Cardiac muscle cell (in vitro differentiated cells and primary cell): ENCODE data around the gene C8B. TPM values are rescaled to one million over a fixed set of nuclear protein-coding genes. Genes with fewer than 3 reads are reported as not detected.

ENCODE experiments used
- DNase-seq, 2 donors: peaks; one replicate each; pipeline versions ENCODE4 v3.0.0 to v3.0.0-alpha.2; 2010 to 2017; ENCODE audit warnings: low read depth in 1 of 2, low spot score in 1 of 2
- H3K27ac ChIP-seq: fragments of 200-600 bp; sonication (generic); 2 replicates; pipeline ENCODE4 v1.5.1; 2016
- H3K27me3 ChIP-seq: fragments of 200-600 bp; sonication (generic); 2 replicates; pipeline ENCODE4 v1.6.0; 2016; ENCODE audit warnings: control low read depth
- H3K36me3 ChIP-seq: fragments of 200-600 bp; sonication (generic); 2 replicates; pipeline ENCODE4 v1.5.1; 2016; ENCODE audit warnings: control low read depth
- H3K4me1 ChIP-seq: fragments of 200-600 bp; sonication (generic); 2 replicates; pipeline ENCODE4 v1.8.1; 2017; ENCODE audit warnings: low read depth, mild to moderate bottlenecking, mixed run types
- H3K4me3 ChIP-seq: fragments of 200-600 bp; sonication (generic); 2 replicates; pipeline ENCODE4 v1.5.1; 2016; ENCODE audit warnings: mild to moderate bottlenecking
- H3K9me3 ChIP-seq: fragments of 200-600 bp; sonication (generic); 2 replicates; pipeline ENCODE4 v1.5.1; 2017; ENCODE audit warnings: low read depth, mild to moderate bottlenecking, control low read depth
- polyA plus RNA-seq: library from polyadenylated mRNA; unstranded; fragments of >200 nt; fragmentation: Nextera tagmentation; extraction: Ambion mirVana; gene quantifications from 2 replicates; pipeline ENCODE4 v1.2.1, GENCODE V29; 2016
- total RNA-seq: library from RNA; depleted of rRNA; stranded (reverse); fragments of >200 nt; gene quantifications from 2 replicates; pipeline ENCODE4 v1.2.3, GENCODE V29; 2016
- TF ChIP-seq, protein P1 (sequence below): IDR thresholded peaks from 2 replicates; pipeline ENCODE4 v1.5.1; 2012; ENCODE audit warnings: low read depth, mild to moderate bottlenecking, low read length

Gene C8B
- total and polyA plus RNA-seq, 2 experiments from 2014 or later = not detected

DNA sequence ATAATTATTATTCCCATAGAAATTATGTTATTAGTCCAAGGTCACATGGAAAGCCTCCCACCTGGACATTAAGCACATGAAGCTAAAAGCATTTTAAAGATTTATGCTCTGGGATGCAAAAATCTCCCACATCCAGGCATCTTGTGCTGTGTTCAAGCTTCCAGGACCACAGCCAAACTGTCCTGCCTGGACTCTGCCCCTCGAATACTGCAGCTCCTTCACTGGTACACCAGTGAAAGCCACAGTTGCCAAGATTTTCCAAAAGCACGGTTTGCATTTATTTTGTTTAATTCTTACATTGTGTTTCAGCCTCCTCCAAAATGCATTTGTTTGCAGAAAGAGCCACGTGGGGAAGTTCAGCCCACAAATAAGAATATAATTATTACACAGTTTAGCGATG, 38.6 kb downstream of the C8B start:
- Histone ChIP-seq H3K36me3 (no peaks in the 10 kb centered on the region), H3K9me3 (no peaks in the 10 kb centered on the region), H3K27ac (no peak overlapping the region), H3K4me1 (no peaks in the 10 kb centered on the region), H3K27me3 (no peaks in the 10 kb centered on the region), H3K4me3 (no peak overlapping the region)
- DNase-seq = no peak
- TF ChIP-seq, protein P1, sequence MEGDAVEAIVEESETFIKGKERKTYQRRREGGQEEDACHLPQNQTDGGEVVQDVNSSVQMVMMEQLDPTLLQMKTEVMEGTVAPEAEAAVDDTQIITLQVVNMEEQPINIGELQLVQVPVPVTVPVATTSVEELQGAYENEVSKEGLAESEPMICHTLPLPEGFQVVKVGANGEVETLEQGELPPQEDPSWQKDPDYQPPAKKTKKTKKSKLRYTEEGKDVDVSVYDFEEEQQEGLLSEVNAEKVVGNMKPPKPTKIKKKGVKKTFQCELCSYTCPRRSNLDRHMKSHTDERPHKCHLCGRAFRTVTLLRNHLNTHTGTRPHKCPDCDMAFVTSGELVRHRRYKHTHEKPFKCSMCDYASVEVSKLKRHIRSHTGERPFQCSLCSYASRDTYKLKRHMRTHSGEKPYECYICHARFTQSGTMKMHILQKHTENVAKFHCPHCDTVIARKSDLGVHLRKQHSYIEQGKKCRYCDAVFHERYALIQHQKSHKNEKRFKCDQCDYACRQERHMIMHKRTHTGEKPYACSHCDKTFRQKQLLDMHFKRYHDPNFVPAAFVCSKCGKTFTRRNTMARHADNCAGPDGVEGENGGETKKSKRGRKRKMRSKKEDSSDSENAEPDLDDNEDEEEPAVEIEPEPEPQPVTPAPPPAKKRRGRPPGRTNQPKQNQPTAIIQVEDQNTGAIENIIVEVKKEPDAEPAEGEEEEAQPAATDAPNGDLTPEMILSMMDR = no peak

DNA sequence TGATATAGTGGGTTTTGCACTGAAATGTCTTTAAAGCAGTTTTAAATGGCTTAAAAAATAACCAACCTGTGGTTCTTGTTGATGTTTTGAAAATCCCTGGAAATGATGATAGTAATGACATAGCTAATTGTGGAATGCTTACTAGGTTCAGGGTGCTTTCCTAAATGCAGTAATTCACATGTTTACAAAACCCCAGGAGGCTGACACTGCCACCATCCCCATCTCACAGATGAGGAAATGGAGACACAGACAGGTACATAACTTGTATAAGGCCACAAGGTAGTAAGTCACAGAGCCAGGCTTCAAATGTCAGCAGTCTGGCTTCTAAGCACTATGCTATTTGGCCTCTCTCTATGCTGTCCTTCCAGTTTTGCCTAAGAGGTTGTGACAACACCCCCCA, 40.6 kb downstream of the C8B start:
- H3K9me3 ChIP-seq = no peaks in the 10 kb centered on the region
- H3K27ac ChIP-seq = no peak overlapping the region
- no peaks in the 10 kb centered on the region for H3K27me3 ChIP-seq
- H3K4me1 ChIP-seq = no peaks in the 10 kb centered on the region
- TF ChIP-seq, protein P1 = no peak
- DNase-seq = no peak
- H3K36me3 ChIP-seq = no peaks in the 10 kb centered on the region
- H3K4me3 ChIP-seq = no peak overlapping the region

GRCh38 chr1:56924116-56924515, 41.7 kb downstream of the C8B start:
- Histone ChIP-seq H3K27me3 (no peaks in the 10 kb centered on the region), H3K4me3 (no peak overlapping the region), H3K4me1 (no peaks in the 10 kb centered on the region), H3K27ac (no peak overlapping the region), H3K9me3 (no peaks in the 10 kb centered on the region), H3K36me3 (no peaks in the 10 kb centered on the region)
- DNase-seq = no peak
- TF ChIP-seq, protein P1 = no peak

DNA sequence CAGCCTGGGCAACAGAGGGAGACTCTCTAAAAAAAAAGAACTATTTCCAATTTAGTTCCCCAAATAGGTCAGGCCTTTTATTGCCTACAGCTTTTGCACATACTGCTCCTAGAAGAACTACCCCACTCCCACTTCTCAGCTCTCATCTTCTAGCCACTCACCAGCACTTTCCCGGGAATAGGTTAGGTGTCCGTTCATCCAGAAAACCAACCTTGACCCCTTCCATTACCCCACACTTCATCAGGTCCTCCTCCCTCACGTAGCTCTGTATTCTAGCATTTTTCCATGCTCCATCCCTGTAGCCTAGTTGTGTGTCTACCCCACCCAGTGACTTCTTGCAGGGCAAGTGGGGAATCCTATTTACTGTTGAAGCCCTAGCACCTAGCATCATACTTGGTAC, 42.6 kb downstream of the C8B start:
- no peaks in the 10 kb centered on the region for H3K27me3 ChIP-seq
- H3K36me3 ChIP-seq = no peaks in the 10 kb centered on the region
- H3K4me3 ChIP-seq = no peak overlapping the region
- TF ChIP-seq, protein P1 = no peak
- H3K27ac ChIP-seq = no peak overlapping the region
- H3K4me1 ChIP-seq = no peaks in the 10 kb centered on the region
- no peaks in the 10 kb centered on the region for H3K9me3 ChIP-seq
- DNase-seq = no peak

GRCh38 chr1:56922507-56922906, 43.3 kb downstream of the C8B start:
- Histone ChIP-seq H3K9me3 (no peaks in the 10 kb centered on the region), H3K36me3 (no peaks in the 10 kb centered on the region), H3K27ac (no peak overlapping the region), H3K27me3 (no peaks in the 10 kb centered on the region), H3K4me3 (no peak overlapping the region), H3K4me1 (no peaks in the 10 kb centered on the region)
- DNase-seq = no peak
- TF ChIP-seq, protein P1 = no peak

GRCh38 chr1:56922070-56922469, 43.7 kb downstream of the C8B start:
- Histone ChIP-seq H3K27me3 (no peaks in the 10 kb centered on the region), H3K9me3 (no peaks in the 10 kb centered on the region), H3K36me3 (no peaks in the 10 kb centered on the region), H3K27ac (no peak overlapping the region), H3K4me3 (no peak overlapping the region), H3K4me1 (no peaks in the 10 kb centered on the region)
- TF ChIP-seq, protein P1 = no peak
- no peak for DNase-seq
